BLaER1 (cell line): Measurements from ENCODE around the gene GIT2.
A peak's percentile ranks its signal among the peaks of the same experiment; 100 is the strongest.

Experiments
- H3K27ac ChIP-seq: shearing (Covaris generic); formaldehyde crosslinking; 2 replicates; pipeline ENCODE4 v1.8.1; 2022
- H3K27me3 ChIP-seq: shearing (Covaris generic); formaldehyde crosslinking; 2 replicates; pipeline ENCODE4 v1.8.1; 2022
- H3K36me3 ChIP-seq: shearing (Covaris generic); formaldehyde crosslinking; 2 replicates; pipeline ENCODE4 v1.8.1; 2022
- H3K4me1 ChIP-seq: shearing (Covaris generic); formaldehyde crosslinking; 2 replicates; pipeline ENCODE4 v1.8.1; 2022
- H3K4me2 ChIP-seq: shearing (Covaris generic); formaldehyde crosslinking; 2 replicates; pipeline ENCODE4 v1.8.1; 2022
- H3K4me3 ChIP-seq: shearing (Covaris generic); formaldehyde crosslinking; 2 replicates; pipeline ENCODE4 v1.8.1; 2022
- H3K9ac ChIP-seq: shearing (Covaris generic); formaldehyde crosslinking; 2 replicates; pipeline ENCODE4 v1.8.1; 2022
- H3K9me3 ChIP-seq: shearing (Covaris generic); formaldehyde crosslinking; 2 replicates; pipeline ENCODE4 v1.8.1; 2022
- H4K20me1 ChIP-seq: shearing (Covaris generic); formaldehyde crosslinking; 2 replicates; pipeline ENCODE4 v1.8.1; 2022
- Cebpa-rat ChIP-seq: shearing (Covaris generic); IDR thresholded peaks from 2 replicates; pipeline ENCODE4 v1.8.1; 2022

The GIT2 gene

DNA sequence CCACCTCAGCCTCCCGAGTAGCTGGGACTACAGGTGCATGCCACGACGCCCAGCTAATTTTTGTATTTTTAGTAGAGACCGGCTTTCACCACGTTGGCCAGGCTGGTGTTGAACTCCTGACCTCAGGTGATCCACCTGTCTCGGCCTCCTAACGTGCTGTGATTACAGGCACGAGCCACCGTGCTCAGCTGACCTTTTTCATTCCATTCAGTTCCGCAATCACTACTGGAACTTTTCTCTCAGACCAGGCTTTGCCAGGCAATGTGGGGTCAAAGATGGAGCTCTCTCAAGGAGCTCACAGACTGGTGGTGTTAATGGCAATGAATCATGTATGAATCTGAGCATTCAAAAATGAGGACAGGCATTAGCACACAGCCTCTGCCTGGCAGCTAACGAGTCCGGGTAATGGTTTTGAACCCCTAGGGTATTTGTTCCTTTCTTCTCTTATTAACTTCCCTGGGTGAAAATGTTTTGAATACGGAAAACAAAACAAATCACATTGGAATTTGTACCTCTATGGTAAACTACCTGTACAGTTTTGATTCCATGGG is 105.5 kb downstream of the GIT2 start:
- H4K20me1 ChIP-seq = no peaks in the 10 kb centered on the region
- H3K4me1 ChIP-seq = peaks cover 66% of the 10 kb centered on the region
- H3K9me3 ChIP-seq = no peaks in the 10 kb centered on the region

DNA sequence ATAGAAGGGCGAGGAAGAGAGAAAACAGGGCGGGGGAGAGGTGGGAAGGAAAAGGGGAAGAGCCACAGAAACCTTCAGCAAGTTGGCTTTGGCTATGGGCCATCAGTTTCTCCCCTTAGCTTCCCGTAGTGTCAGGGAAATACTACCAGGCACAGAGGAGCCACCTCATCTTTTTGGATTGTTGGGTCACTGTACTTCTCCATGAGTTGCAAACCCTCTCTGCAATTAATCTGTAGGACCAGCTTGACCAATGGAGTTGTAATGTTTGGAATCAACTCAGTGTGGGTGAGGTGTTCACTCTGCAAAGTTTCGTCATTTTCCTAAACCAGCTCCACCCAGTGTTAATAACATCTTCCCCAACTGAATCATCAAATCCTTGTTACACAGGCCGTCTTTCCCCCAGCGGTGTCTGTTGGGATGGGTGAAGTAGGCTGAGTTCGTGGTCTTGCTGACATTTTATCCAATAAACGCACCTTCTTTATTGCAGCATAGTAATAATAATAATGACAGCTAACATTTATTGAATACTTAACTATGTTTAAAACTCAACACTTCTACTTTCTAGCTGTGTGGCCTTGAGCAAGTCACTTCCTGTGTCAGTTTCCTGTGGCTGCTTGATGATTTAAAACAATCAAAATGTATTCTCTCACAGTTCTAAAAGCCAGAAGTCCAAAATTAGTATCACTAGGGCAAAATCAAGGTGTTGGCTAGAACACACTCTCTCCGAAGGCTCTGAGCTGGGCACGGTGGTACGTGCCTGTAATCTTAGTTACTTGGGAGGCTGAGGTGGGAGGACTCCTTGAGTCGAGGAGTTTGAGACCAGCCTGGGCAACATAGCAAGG is 107.8 kb downstream of the GIT2 start:
- Histone ChIP-seq H3K9ac (peak overlapping the region; percentile 69; the same call in 1 of the 2 replicates), H3K4me1 (peaks cover 61% of the 10 kb centered on the region), H3K27me3 (no peaks in the 10 kb centered on the region), H3K27ac (peak overlapping the region; percentile 85), H3K36me3 (no peaks in the 10 kb centered on the region), H3K4me3 (peak overlapping the region; percentile 23; the same call in 1 of the 2 replicates), H3K9me3 (no peaks in the 10 kb centered on the region), H3K4me2 (peak overlapping the region; percentile 76), H4K20me1 (no peaks in the 10 kb centered on the region)
- no peak for TF ChIP-seq Cebpa-rat

More for the DNA sequence above, 105.5 kb downstream of the GIT2 start:
- no peaks in the 10 kb centered on the region for H3K27me3 ChIP-seq
- peak overlapping the region; percentile 85 for H3K27ac ChIP-seq
- TF ChIP-seq Cebpa-rat = no peak
- H3K4me2 ChIP-seq = peak overlapping the region; percentile 76
- no peak overlapping the region for H3K4me3 ChIP-seq
- H3K9ac ChIP-seq = no peak overlapping the region
- no peaks in the 10 kb centered on the region for H3K36me3 ChIP-seq

DNA sequence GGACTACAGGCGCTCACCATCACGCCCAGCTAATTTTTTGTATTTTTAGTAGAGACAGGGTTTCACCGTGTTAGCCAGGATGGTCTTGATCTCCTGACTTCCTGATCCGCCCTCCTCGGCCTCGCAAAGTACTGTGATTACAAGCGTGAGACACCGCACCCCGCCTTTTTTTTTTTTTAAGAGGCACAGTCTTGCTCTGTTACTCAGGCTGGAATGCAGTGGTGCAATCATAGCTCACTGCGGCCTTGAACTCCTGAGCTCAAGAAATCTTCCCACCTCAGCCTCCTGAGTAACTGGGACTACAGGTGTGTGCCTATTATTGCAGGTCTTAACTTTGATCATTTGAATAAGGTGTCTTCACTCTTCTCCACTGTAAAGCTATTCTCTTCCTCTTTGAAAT is 110.6 kb downstream of the GIT2 start:
- H3K36me3 ChIP-seq = no peaks in the 10 kb centered on the region
- no peaks in the 10 kb centered on the region for H4K20me1 ChIP-seq
- H3K27me3 ChIP-seq = no peaks in the 10 kb centered on the region
- H3K4me3 ChIP-seq = no peak overlapping the region
- TF ChIP-seq Cebpa-rat = no peak
- no peaks in the 10 kb centered on the region for H3K9me3 ChIP-seq
- no peak overlapping the region for H3K27ac ChIP-seq
- H3K4me2 ChIP-seq = no peak overlapping the region
- H3K4me1 ChIP-seq = peaks cover 38% of the 10 kb centered on the region
- no peak overlapping the region for H3K9ac ChIP-seq

DNA sequence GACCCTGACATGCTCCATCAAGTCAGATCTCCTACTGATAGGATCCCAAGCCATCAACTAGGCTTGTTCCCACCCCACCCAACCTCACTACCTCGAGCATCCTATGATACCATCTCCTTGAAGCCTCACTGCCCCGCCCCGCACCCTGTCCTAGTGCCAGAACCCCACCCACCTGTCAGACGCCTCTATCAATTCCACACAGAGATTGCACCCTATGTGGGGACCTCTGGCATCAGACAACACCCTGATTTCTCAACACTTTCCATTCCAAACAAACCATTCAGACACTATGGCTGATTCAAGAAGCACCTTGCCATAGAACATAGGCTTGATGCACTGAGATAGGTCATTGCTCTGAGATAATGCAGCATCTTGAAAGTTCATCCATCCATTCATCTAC is 112.7 kb downstream of the GIT2 start:
- peaks cover 11% of the 10 kb centered on the region for H4K20me1 ChIP-seq
- H3K27ac ChIP-seq = no peak overlapping the region
- no peak overlapping the region for H3K9ac ChIP-seq
- peaks cover 30% of the 10 kb centered on the region for H3K4me1 ChIP-seq
- no peak overlapping the region for H3K4me3 ChIP-seq
- no peaks in the 10 kb centered on the region for H3K9me3 ChIP-seq
- no peaks in the 10 kb centered on the region for H3K27me3 ChIP-seq
- no peaks in the 10 kb centered on the region for H3K36me3 ChIP-seq
- TF ChIP-seq Cebpa-rat = no peak
- H3K4me2 ChIP-seq = no peak overlapping the region

DNA sequence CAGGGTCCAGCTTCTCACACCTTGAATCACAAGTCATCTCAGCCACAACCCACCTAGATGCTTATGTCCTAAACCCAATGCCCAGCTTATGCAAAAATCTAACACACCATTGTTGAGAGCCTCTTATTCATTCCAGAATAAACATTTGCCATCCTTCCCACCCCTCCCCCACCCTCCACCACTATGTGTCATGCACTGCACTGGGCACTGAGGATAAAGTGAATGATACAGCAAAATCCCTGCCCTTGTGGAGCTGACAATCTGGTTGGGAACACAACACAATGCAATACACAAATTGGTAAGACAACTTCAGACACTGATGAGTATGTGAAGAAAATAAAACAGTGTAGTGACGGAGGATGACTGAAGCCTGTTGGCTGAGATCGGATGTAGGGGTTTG is 114.4 kb downstream of the GIT2 start:
- TF ChIP-seq Cebpa-rat = no peak
- Histone ChIP-seq H3K27me3 (no peaks in the 10 kb centered on the region), H4K20me1 (peaks cover 22% of the 10 kb centered on the region), H3K4me3 (no peak overlapping the region), H3K9me3 (no peaks in the 10 kb centered on the region), H3K36me3 (no peaks in the 10 kb centered on the region), H3K4me2 (no peak overlapping the region), H3K4me1 (peaks cover 35% of the 10 kb centered on the region), H3K27ac (no peak overlapping the region), H3K9ac (no peak overlapping the region)

DNA sequence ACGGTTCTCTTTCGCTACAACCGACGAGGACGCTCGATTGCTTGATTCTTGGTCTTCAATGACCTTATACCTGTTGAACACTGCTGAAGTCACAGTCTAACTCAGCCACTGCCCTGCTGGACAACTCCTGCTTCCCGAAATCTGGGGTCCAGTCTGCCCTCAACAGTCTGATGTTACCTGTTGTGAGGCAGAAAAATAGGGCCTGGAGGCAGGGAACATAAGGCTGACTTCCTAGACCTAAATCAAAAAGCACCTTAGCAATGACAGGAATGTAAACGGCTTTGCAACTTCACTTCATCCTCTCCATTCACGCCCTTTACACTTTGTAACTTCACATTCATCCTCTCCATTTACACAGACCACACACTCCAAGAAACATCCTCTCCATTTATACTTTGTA is 115.2 kb downstream of the GIT2 start:
- H3K9ac ChIP-seq = peak overlapping the region; percentile 88
- no peak for TF ChIP-seq Cebpa-rat
- H4K20me1 ChIP-seq = peaks cover 22% of the 10 kb centered on the region
- peak overlapping the region; percentile 95 for H3K4me3 ChIP-seq
- no peaks in the 10 kb centered on the region for H3K9me3 ChIP-seq
- H3K36me3 ChIP-seq = no peaks in the 10 kb centered on the region
- H3K27ac ChIP-seq = peak overlapping the region; percentile 52; the same call in 1 of the 2 replicates
- peaks cover 44% of the 10 kb centered on the region for H3K4me1 ChIP-seq
- H3K4me2 ChIP-seq = peak overlapping the region; percentile 99
- no peaks in the 10 kb centered on the region for H3K27me3 ChIP-seq

DNA sequence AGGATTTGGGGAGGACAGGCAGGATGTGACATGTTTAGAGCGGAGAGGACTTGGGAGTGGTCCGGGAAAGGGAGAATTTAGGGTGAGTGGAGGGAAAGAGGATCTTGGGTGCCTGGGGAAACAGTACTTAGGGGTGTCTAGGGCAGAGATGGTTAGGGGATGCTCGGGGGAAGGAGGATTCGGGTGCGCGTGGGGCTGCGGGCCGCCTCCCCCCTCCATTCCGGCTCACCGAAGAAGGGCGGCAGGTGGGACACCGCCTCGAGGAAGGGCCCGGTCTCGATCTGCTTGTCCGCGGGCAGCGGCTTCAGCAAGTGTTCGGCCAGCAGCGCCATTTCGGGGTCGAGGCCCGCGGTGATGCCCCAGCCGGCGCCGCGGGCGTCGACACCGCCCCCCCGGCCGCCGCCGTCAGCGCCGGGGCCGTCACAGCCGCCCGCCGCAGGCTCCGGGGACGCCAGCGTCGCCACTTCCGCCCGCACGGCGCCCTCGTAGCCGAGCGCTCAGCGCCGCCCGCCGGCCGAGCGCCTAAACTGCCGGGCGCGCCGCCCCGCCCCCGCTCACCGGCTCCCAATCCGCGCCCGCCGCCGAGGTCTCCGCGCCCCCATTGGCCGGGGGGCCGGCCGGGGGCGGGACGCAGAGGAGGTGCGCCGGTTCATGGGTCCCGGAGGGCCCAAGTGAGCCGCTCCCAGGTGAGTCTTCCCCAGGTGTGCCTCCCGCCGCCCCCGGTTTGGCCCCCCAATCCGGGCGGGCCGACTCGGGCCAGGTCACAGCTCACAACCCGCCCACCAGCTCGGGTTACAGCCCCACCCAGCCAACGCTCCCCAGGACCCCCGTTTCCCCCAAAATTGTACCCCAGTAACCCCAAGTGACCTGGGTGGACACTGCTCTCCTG is 115.9 kb downstream of the GIT2 start, which contains the start of gene GLTP:
TSS of gene GLTP (minus strand) at position 499 of the 889 bp plus-strand sequence. CDS start at position 332, 167 bp downstream.
- Histone ChIP-seq H3K36me3 (no peaks in the 10 kb centered on the region), H3K27me3 (no peaks in the 10 kb centered on the region), H3K4me2 (peak within 1 kb of the TSS; percentile 99), H3K27ac (peak within 1 kb of the TSS; percentile 83), H3K4me1 (peaks cover 50% of the 10 kb centered on the region), H3K9me3 (no peaks in the 10 kb centered on the region), H3K4me3 (peak within 1 kb of the TSS; percentile 95), H3K9ac (peak within 1 kb of the TSS; percentile 88), H4K20me1 (peaks cover 26% of the 10 kb centered on the region)
- TF ChIP-seq Cebpa-rat = no peak
